HG03064 (cell line): ENCODE data around the gene PTGS1.
"Not testable (repeated sequence)": the region's sequence is repeated elsewhere in the genome, so short reads cannot be mapped to it uniquely, and the experiment has no call there.

Source experiments
- ATAC-seq: cut with Tn5 transposase; IDR thresholded peaks from one replicate; pipeline ENCODE4 v1.9.1; 2021; ENCODE audit warnings: low read depth; ENCODE audit not compliant: unreplicated experiment

PTGS1 gene

GRCh38 chr9:122394265-122395125 is 23.7 kb downstream of the PTGS1 start:
- ATAC-seq = no peak

GRCh38 chr9:122396614-122397148 is 25.9 kb downstream of the PTGS1 start:
- no peak for ATAC-seq

GRCh38 chr9:122397749-122398148 is 26.9 kb downstream of the PTGS1 start:
- ATAC-seq = no peak

GRCh38 chr9:122398371-122398924 is 27.6 kb downstream of the PTGS1 start:
- no peak for ATAC-seq

- no peak for ATAC-seq
Measured at GRCh38 chr9:122401896-122402295, 31.1 kb downstream of the PTGS1 start.

DNA sequence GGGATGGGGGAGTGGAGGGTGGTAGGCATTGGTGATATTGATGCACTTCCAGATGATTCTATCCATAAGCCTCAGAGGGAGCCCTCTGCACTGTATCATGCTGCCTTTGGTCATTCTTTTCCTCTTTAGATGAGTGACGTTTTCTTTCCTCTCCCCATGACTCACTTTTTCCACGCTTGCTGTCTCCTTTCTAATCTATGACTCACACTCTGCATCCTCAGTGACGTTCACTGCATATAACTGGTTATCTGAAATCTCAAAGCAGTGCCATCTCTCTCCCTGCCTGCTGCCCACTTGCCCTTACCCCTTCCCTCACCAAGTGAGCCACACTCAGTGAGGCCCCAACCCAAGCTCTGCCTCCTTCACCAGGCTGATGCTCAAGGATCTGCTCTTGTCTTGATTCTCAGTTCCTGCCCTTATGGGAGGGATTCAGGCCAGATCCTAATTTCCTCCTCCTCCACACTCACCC is 31.6 kb downstream of the PTGS1 start:
- no peak for ATAC-seq

GRCh38 chr9:122402874-122403273 is 32.0 kb downstream of the PTGS1 start:
- ATAC-seq = no peak

- ATAC-seq = no peak
Measured at GRCh38 chr9:122403381-122404000, 32.7 kb downstream of the PTGS1 start.

DNA sequence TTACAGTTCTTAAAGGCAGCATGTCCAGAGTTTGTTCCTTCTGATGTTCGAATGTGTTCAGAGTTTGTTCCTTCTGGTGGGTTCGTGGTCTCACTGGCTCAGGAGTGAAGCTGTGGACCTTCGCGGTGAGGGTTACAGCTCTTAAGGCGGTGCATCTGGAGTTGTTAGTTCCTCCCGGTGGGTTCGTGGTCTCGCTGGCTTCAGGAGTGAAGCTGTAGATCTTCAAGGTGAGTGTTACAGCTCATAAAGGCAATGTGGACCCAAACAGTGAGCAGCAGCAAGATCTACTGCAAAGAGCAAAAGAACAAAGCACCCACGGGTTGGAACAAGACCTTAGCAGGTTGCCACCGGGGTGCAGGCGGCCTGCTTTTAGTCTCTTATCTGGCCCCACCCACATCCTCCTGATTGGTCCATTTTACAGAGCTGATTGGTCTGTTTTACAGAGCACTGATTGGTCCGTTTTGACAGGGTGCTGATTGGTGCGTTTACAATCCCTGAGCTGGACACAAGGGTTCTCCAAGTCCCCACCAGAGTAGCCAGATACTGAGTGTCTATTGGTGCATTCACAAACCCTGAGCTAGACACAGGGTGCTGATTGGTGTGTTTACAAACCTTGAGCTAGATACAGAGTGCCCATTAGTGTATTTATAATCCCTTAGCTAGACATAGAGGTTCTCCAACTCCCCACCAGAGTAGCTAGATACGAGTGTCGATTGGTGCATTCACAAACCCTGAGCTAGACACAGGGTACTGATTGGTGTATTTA is 34.7 kb downstream of the PTGS1 start:
- not testable (repeated sequence) for ATAC-seq

DNA sequence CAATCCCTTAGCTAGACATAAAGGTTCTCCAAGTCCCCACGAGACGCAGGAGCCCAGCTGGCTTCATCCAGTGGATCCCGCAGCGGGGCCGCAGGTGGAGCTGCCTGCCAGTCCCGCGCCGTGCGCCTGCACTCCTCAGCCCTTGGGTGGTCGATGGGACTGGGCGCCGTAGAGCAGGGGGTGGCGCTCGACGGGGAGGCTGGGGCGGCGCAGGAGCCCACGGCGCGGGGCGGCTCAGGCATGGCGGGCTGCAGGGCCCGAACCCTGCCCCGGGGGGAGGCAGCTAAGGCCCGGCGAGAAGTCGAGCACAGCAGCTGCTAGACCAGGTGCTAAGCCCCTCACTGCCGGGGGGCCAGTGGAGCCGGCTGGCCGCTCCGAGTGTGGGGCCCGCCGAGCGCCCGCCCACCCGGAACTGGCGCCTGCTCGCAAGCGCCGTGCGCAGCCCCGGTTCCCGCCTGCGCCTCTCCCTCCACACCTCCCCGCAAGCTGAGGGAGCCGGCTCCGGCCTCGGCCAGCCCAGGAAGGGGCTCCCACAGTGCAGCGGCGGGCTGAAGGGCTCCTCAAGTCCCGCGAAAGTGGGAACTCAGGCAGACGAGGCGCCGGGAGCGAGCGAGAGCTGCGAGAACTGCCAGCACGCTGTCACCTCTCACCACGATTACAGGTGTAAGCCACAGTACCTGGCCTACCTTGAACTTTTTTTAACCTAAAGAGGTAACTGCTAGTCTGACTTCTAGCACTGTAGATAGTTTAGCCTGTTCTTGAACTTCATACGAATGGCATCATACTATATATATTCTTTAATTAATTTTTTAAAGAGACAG is 35.5 kb downstream of the PTGS1 start:
- no peak for ATAC-seq

DNA sequence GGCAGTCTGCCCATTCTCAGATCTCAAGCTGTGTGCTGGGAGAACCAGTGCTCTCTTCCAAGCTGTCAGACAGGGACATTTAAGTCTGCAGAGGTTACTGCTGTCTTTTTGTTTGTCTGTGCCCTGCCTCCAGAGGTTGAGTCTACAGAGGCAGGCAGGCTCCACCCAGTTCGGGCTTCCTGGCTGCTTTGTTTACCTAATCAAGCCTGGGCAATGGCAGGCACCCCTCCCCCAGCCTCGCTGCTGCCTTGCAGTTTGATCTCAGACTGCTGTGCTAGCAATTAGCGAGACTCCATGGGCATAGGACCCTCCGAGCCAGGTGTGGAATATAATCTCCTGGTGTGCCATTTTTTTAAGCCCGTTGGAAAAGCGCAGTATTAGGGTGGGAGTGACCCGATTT is 43.3 kb downstream of the PTGS1 start:
- ATAC-seq = not testable (repeated sequence)

DNA sequence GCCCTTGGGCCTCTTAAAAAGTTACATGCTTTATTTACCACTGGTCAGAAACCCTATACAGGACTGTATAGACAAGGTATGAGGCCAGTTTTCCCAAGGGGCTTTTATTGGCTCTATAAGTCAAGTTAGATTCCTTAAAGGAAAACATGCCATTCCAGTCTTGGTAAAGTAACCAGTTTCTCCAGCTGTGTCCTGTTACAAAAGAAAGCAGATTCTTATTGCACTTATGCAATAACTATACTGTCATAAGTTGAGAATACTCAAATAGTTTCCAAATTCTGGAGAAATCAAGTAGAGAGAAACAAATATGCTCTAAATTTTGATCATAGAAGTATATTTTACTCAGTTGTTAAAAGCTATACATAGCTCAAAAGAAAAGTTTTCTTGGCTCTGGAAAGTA is 47.2 kb downstream of the PTGS1 start:
- ATAC-seq = no peak

DNA sequence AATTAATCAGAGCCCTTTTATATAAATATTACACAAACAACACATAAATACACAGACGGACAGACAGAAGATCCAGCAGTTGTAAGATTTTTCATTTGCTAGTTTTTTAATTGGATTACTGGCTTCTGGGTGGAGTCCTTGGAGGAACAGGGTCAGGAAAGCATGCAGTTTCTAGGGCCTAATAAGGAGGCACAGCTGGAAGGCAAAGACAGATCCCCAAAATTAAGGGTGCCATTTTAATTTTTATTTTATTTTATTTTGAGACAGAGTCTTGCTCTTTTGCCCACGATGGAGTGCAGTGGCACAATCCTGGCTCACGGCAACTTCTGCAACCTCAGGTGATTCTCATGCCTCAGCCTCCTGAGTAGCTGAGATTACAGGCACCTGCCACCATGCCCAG is 49.5 kb downstream of the PTGS1 start:
- ATAC-seq = no peak

GRCh38 chr9:122425087-122425486 is 54.3 kb downstream of the PTGS1 start:
- ATAC-seq = no peak

DNA sequence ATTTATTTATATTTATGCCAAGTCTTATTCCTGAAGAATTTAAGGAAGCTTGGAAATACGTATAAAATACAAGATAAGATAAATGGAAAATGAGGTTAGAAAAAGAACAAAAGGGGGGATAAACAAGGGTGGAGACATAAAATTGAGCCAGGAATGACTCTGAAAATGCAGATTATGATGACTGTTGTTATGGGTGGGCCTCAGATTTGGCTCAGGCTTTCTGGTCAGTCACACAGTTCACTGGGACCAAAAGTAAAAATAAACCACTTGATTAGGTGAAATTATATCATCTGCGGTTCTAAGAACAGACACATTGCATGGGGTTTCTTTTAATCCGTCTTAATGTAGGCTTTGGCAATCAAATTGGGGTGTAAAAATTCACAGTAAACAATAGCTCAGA is 55.9 kb downstream of the PTGS1 start:
- no peak for ATAC-seq

GRCh38 chr9:122442568-122442967 is 71.7 kb downstream of the PTGS1 start:
- ATAC-seq = no peak

DNA sequence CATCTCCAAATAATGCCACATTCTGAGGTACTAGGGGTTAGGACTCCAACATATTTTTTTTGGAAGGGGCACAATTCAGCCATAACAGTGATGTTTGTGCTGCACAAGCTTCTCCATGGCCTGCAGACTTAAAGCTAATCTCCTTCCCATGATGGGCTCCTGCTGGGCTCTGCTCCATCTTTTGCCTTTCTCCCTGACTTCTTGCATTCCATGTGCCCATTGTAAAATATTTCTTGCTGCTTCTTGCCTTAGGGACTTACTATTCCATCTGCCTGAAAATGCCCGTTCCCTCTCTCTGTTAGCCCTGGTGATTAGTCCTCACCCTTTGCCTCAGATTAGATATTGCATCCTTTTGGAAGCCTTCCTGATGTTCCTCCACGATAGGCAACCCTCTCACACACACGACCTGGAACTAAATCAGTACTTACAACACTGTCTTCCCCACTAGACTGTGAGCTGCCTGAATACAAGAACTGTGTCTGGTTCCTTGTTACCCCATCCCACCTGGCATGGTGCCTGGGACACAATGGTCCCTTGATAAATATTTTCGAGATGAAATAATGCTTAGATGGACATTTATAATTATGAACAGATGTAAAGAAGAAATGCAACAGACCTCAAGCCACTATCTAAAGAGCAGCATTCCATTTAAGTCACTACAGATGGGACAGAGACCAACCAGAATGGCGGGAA is 73.4 kb downstream of the PTGS1 start:
- ATAC-seq = no peak
